Measurements from ENCODE around the gene BRPF3.

BRPF3 gene

GRCh38 chr6:36276581-36277536 lies 80.3 kb downstream of the BRPF3 start:
- peaks cover 13% of the 10 kb centered on the region for H3K27me3 Mint-ChIP-seq
- peaks cover 45% of the 10 kb centered on the region for H3K4me1 Mint-ChIP-seq (ENCODE audit: low read depth)
- intact Hi-C loops (cut with micrococcal nuclease) = no loop called here
- H3K27ac Mint-ChIP-seq = no peak overlapping the region
- H3K9me3 Mint-ChIP-seq = no peaks in the 10 kb centered on the region
- no peaks in the 10 kb centered on the region for H3K36me3 Mint-ChIP-seq (ENCODE audit: low read depth)
- no peak overlapping the region for H3K4me3 Mint-ChIP-seq

- intact Hi-C loops (cut with micrococcal nuclease) = no loop called here
- Mint-ChIP-seq H3K27ac (no peak overlapping the region), H3K9me3 (no peaks in the 10 kb centered on the region), H3K36me3 (ENCODE audit: low read depth) (no peaks in the 10 kb centered on the region), H3K4me1 (ENCODE audit: low read depth) (peaks cover 49% of the 10 kb centered on the region), H3K27me3 (peaks cover 11% of the 10 kb centered on the region), H3K4me3 (no peak overlapping the region)
Measured at GRCh38 chr6:36277946-36278470, 81.5 kb downstream of the BRPF3 start.

GRCh38 chr6:36280467-36280866 lies 83.9 kb downstream of the BRPF3 start:
- Mint-ChIP-seq H3K27ac (peak overlapping the region; percentile 39), H3K27me3 (peaks cover 17% of the 10 kb centered on the region), H3K36me3 (ENCODE audit: low read depth) (no peaks in the 10 kb centered on the region), H3K4me3 (no peak overlapping the region), H3K9me3 (no peaks in the 10 kb centered on the region), H3K4me1 (ENCODE audit: low read depth) (peaks cover 59% of the 10 kb centered on the region)
- intact Hi-C loops (cut with micrococcal nuclease) = no loop called here

GRCh38 chr6:36280983-36281382 lies 84.4 kb downstream of the BRPF3 start:
- Mint-ChIP-seq H3K27me3 (peaks cover 19% of the 10 kb centered on the region), H3K4me3 (no peak overlapping the region), H3K36me3 (ENCODE audit: low read depth) (no peaks in the 10 kb centered on the region), H3K4me1 (ENCODE audit: low read depth) (peaks cover 63% of the 10 kb centered on the region), H3K9me3 (no peaks in the 10 kb centered on the region), H3K27ac (peak overlapping the region; percentile 39)
- intact Hi-C loops (cut with micrococcal nuclease) = no loop called here

Measured in dendritic cell treated with granulocyte-macrophage colony-stimulating factor and Interleukin-4, amounts not matched to agents 40 ng/mL and 50 ng/mL, for 4 days (primary cell).